HepG2 (cell line): ENCODE results near the gene CBX2. TPM values are rescaled to one million over a fixed set of nuclear protein-coding genes. Genes with fewer than 3 reads are reported as not detected.

Experiments
- AGO1 ChIP-seq: fragments of 200-400 bp; formaldehyde crosslinking; IDR thresholded peaks from 2 replicates; pipeline ENCODE4 v1.6.1; 2017; ENCODE audit warnings: mild to moderate bottlenecking, low read depth, low read length, moderate library complexity; ENCODE audit not compliant: poor library complexity, severe bottlenecking
- ATF7-NPFF ChIP-seq: sonication (generic); formaldehyde crosslinking; IDR thresholded peaks from 2 replicates; pipeline ENCODE4 v1.8.1; 2023; ENCODE audit warnings: mild to moderate bottlenecking, low read depth, missing genetic modification reagents, moderate library complexity
- BCL3 ChIP-seq: sonication (generic); formaldehyde crosslinking; IDR thresholded peaks from 2 replicates; pipeline ENCODE4 v1.5.1; 2020; ENCODE audit warnings: mild to moderate bottlenecking, missing genetic modification reagents, moderate library complexity
- DNMT3B ChIP-seq: conservative IDR thresholded peaks from 2 replicates; pipeline ENCODE4 v1.6.1; 2016; ENCODE audit warnings: missing biosample characterization, control low read depth
- FOXC1 ChIP-seq: sonication (generic); formaldehyde crosslinking; IDR thresholded peaks from 2 replicates; pipeline ENCODE4 v1.8.0; 2022; ENCODE audit warnings: mild to moderate bottlenecking, missing genetic modification reagents, borderline replicate concordance
- NR2F2 ChIP-seq: IDR thresholded peaks from 2 replicates; pipeline ENCODE4 v1.6.1; 2012; ENCODE audit warnings: low read depth, inconsistent platforms, borderline replicate concordance
- POLR2AphosphoS5 ChIP-seq: IDR thresholded peaks from 2 replicates; pipeline ENCODE4 v1.6.1; 2012; ENCODE audit warnings: low read depth, low read length
- RAD51 ChIP-seq: fragments of 450-650 bp; IDR thresholded peaks from 2 replicates; pipeline ENCODE4 v1.6.1; 2016; ENCODE audit warnings: borderline replicate concordance
- SMARCC2 ChIP-seq: fragments of 450-650 bp; IDR thresholded peaks from 2 replicates; pipeline ENCODE4 v1.6.1; 2017; ENCODE audit warnings: antibody characterized with exemption, mild to moderate bottlenecking
- SOX6 ChIP-seq, 2 experiments: fragments of 450-650 bp in 1 of 2; sonication (generic) in 1 of 2; formaldehyde crosslinking in 1 of 2; IDR thresholded peaks; 2 replicates each; pipeline versions ENCODE4 v1.4.0 to v1.6.1; 2017 to 2020; ENCODE audit warnings: antibody characterized with exemption in 1 of 2, mild to moderate bottlenecking in 1 of 2, missing genetic modification reagents in 1 of 2
- SPEN ChIP-seq: sonication (generic); formaldehyde crosslinking; IDR thresholded peaks from 2 replicates; pipeline ENCODE4 v1.5.1; 2020; ENCODE audit warnings: low read depth, mild to moderate bottlenecking, missing genetic modification reagents
- TRIM22 ChIP-seq: fragments of 450-650 bp; IDR thresholded peaks from 2 replicates; pipeline ENCODE4 v1.6.1; 2017
- ZNF234 ChIP-seq: sonication (generic); formaldehyde crosslinking; conservative IDR thresholded peaks from 2 replicates; pipeline ENCODE4 v1.5.1; 2020; ENCODE audit warnings: mild to moderate bottlenecking, missing genetic modification reagents
- ZNF407 ChIP-seq: sonication (generic); formaldehyde crosslinking; IDR thresholded peaks from one replicate; pipeline ENCODE4 v1.5.1; 2020; ENCODE audit warnings: mild to moderate bottlenecking, missing genetic modification reagents; ENCODE audit errors: not compliant biosample characterization
- ZXDC ChIP-seq: sonication (generic); formaldehyde crosslinking; IDR thresholded peaks from 2 replicates; pipeline ENCODE4 v1.5.0; 2020; ENCODE audit warnings: mild to moderate bottlenecking, missing genetic modification reagents
- polyA plus RNA-seq, 8 experiments: library from polyadenylated mRNA; depleted of rRNA in 3 of 8; stranded (reverse) in 7 of 8; unstranded in 1 of 8; fragments of >200 nt; fragmentation: Illumina TruSeq in 4 of 8; extraction: Trizol in 4 of 8; gene quantifications; 2 replicates each; pipeline versions ENCODE4 v1.2.1 to v1.2.3, GENCODE V29; 2011 to 2016; ENCODE audit warnings: low read depth in 4 of 8, missing spikeins in 1 of 8, mixed read lengths in 1 of 8; ENCODE audit not compliant: insufficient read depth in 1 of 8
- total RNA-seq, 5 experiments: library from RNA; depleted of rRNA; stranded (reverse); fragments of >200 nt; fragmentation: Illumina TruSeq; extraction: Trizol; gene quantifications; 2 replicates each; pipeline ENCODE4 v1.2.3, GENCODE V29; 2016; ENCODE audit warnings: low read depth in 1 of 5

The CBX2 gene
- total and polyA plus RNA-seq, 2 of the 13 experiments (the other 11 are each of a cell fraction or from before 2014, with no cell fraction given), result 14.5 to 31.1 TPM

- TF ChIP-seq ZNF407 (CRISPR knock-in tag), result peak; percentile 92
- no peak; the same call in 1 of the 2 replicates for TF ChIP-seq NR2F2
- TF ChIP-seq AGO1, result peak; percentile 49
- no peak for TF ChIP-seq TRIM22
- TF ChIP-seq POLR2AphosphoS5, result peak; percentile 79
- no peak for TF ChIP-seq SMARCC2
- no peak for TF ChIP-seq ZXDC (CRISPR knock-in tag)
- TF ChIP-seq BCL3 (CRISPR knock-in tag), result peak; percentile 94
- peak; percentile 36; the same call in 1 of the 2 replicates for TF ChIP-seq RAD51
- TF ChIP-seq ZNF234 (CRISPR knock-in tag), result no peak
- no peak for TF ChIP-seq SOX6 (IDR thresholded peaks at IDR 0.05)
- peak; percentile 94 for TF ChIP-seq SOX6 (CRISPR knock-in tag; IDR thresholded peaks at IDR 0.05)
- peak; percentile 93; the same call in 1 of the 2 replicates for TF ChIP-seq SPEN (CRISPR knock-in tag)
- no peak; the same call in 1 of the 2 replicates for TF ChIP-seq ATF7-NPFF
- TF ChIP-seq FOXC1 (CRISPR knock-in tag), result peak; percentile 86; the same call in 1 of the 2 replicates
- TF ChIP-seq DNMT3B (CRISPR knock-in tag), result no peak; the same call in 1 of the 2 replicates
Measured at GRCh38 chr17:79760197-79760906, 17.6 kb upstream of the CBX2 start (continued).
